Cerebellar nuclear complex (tissue), 1 donor: ENCODE measurements around the gene REELD1.

Source experiments
- DNase-seq, 2 experiments: peaks; one replicate each; lab custom pipeline; 2025; lab: John Stamatoyannopoulos, UW

REELD1 gene

DNA sequence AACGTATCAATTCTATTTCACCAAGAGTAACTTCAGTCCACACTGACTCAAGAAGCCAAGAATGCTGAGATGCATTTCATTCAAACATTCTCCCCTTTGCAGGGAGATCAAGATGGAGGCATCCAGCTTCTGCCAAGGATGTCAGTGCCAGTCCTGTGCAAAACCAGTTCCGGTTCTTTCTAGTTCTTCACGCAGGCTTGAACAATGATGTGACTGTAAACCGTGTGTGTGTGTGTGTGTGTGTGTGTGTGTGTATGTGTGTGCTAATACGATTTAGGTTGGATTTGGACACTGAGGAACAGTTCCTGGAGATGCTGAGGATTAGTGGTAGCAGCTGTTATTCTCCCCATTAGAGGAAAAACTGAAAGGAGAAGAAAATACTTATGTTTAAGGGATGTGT lies at the start of gene REELD1:
TSS of gene REELD1 (plus strand) at position 301 of the 400 bp plus-strand sequence. CDS start 2,415 bp downstream, outside the sequence.
- DNase-seq = no peak

DNA sequence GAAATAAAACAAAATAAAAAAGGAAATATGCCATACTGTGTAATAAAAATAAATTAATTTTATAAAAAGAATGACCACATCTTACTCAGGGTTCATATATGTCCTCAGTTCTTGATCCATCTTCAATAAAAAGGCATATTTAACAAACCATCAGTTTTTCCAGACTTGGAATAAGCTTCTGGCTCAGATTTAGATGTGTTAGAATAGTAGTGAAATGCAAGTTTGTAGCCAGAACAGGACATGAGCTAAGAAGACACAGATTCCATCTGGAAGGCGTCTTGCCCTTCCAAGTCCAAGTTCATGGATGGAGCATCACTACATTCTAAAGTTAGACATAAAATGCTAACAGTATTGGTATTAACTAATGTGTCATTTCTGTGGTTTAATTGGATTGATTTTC lies 49.1 kb upstream of the REELD1 start:
- no peak for DNase-seq

DNA sequence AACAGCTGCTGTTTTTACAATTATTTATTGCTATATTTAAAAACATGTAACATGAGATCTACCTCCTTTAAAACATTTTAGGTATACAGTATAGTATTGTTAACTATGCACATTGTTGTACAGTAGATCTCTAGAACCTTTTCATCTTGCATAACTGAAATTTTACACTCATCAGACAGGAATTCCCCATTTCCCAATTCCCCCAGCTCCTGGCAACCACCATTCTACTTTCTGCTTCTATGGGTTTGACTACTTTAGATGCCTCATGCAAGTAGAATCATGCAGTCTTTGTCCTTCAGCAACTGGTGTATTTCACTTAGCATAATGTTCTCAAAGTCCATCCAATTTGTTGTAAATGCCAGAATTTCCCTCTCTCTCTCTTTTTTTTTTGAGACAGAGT lies 48.5 kb upstream of the REELD1 start:
- DNase-seq = no peak

- DNase-seq = no peak
Observed at GRCh38 chr4:146170149-146170548, 44.2 kb upstream of the REELD1 start.

DNA sequence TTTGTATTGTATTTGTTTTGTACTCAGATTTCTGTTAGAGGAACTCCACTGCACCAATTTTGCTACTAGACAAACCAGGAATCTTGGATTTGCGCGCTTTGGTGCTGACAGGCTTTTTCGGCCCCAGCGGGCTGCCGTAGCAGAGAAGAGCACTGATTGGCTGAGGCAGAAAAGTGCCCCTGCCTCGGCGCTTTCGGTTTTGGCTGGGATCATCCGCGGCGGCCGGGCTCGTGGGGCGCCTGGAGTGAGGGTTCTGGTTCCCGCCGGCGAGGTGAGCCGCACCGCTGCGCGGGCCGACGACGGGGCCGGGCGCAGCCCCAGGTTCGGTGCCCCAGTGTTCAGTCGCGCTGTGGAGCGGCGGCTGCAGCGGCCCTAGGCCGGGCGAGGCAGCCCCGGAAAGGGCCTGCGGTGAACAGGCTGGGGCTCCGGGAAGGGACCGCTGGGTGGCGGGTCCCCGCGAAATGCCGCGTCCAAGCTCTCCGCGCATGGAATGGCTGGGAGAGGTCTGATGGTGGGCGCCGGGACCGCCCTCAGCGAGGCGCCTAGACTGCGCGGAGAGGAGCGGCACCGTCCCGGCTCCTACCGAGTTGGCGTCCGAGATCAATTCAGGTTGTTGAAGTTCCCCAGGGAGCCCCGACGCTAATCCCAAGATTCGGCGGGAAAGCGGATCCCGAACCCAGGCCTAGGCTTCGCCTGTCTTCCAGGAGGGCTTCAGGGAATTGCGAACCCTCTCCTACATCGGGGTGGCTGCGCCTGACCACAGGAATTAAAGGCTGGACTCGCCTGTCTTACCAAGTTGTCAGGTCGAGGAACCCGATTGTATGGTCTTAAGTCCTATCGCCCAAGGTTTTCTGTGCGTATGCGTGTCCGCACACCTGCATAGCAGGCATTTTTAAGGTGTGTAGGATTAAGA lies 38.5 kb upstream of the REELD1 start, which contains the start of gene LSM6:
TSS of gene LSM6 (plus strand) at position 178 of the 913 bp plus-strand sequence. CDS start 7,204 bp downstream, outside the sequence.
- peak in 1 of 2 experiments; percentile 77 for DNase-seq

- DNase-seq = no peak
Observed at GRCh38 chr4:146176891-146177290, 37.4 kb upstream of the REELD1 start.

GRCh38 chr4:146178126-146178525 lies 36.2 kb upstream of the REELD1 start:
- no peak for DNase-seq

DNA sequence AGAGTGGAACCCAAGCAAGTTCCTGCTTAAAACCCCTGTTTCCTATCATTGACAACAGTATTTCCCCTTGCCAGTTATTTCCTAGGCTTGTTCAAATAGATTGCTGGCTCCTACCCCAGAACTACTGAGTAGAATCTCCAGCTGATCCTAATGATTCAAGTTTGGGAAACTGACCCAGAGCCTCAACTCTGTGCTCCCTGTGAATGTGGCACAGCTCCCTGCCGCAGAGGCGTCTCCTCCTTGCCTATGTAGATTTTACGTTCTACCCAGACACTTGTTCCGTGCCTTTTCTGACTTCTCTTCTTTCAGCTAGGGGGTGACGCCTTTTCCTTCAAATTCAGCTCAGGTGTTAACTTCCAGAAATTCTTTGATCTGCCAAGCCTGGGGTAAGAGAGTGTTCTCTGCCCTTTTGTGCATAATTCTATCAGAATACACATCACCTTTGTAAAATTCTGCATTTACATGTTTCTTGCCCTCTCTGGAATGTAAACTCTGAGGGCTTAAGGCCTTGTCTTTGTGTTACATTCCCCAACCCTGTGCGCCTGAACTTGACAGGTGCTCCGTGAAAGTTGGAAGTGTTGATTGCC lies 34.5 kb upstream of the REELD1 start:
- DNase-seq = no peak

DNA sequence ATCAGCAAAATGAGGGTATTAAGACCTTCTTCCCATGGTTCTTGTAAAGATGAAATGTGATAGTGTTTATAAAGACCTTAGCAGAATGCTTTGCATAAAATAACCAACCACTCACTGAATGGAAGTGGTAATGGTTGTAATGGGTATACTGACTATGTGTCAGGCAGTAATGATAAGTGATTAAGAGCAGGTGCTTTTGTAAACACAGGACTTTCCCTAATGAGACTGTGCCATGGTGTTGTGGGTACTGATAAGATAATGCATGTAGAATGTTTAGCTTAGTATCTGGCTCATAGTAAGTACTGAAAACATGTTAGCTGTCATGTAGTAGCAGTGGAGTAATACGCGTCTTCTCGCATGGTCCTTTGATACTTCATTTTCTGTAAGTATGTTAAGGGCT lies 31.9 kb upstream of the REELD1 start:
- no peak for DNase-seq

DNA sequence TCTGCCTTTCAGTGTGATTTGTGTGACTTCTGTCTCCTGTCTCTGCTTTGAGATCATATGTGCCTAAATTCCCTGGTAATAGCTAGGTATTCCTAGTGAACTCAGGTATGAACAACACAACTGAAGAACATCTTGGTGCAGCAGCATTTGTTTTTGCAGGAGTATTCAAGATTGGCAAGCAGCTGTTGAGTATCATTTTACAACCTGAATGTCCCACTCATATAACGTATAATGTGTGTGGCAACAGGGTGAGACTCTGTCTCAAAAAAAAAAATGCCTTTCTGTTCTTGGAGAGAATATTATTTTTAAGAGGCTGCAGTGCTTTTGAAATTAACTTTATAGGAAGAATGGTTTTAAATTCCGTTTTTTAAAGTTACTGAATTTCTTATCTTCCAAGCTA lies 31.1 kb upstream of the REELD1 start:
- no peak for DNase-seq

DNA sequence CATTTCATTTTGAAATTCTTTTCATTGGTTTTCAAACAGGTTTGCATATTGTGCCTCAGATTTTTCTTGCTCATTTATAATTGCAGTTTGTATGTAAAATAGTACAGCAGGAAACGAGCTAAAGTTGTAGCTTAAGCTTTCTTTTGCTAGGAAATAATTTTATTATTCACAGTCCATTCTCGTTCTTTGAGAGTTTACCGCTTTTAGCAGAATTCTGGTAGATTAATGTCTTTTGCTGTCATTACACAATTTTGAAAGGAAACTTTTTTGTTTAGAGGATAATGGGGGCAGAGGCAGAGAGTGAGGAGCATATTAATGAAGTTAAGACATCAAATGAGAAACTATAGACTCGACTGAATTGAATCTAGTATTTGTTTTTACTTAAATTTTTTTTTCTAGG lies 28.3 kb upstream of the REELD1 start:
- no peak for DNase-seq

- no peak for DNase-seq
Observed at GRCh38 chr4:146186596-146186995, 27.7 kb upstream of the REELD1 start.

GRCh38 chr4:146190456-146190855 lies 23.9 kb upstream of the REELD1 start:
- DNase-seq = no peak

GRCh38 chr4:146191766-146192458 lies 22.4 kb upstream of the REELD1 start:
- DNase-seq = no peak

- DNase-seq = no peak
Observed at GRCh38 chr4:146193628-146194027, 20.7 kb upstream of the REELD1 start.

DNA sequence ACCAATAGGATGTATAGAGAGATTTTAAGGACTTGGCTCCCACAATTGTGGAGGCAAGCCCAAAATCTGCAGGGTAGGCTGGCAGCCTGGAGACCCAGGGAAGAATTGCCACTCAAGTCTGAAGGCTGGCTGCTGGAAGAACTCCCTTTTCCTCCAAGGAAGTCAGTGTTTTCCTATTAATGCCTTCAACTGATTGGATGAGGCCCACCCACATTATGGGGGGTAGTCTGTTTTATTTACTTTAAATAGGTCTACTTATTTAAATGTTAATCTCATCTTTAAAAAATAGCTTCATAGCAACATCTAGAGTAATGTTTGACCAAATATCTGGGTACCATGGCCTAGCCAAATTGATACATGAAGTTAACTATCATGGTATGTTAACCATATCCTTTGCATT lies 20.1 kb upstream of the REELD1 start:
- DNase-seq = no peak

DNA sequence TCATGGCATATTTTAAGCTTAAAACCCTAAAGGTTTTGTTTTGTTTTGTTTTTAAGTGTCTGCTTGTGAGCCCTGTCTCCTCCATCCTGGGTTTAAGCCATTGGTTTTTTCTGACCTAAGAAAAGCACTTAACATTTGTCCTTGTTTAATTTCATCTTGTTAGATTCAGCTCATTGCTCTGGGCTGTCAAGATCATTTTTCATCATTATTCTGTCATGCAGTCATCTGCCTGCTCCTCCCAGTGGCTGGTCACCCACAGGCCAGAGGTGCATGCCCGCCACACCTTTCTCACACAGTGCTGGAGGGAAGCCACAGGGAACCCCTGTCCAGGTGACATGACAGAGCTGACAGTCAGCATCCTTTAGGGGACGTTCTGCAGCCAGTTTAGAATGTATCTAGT lies 11.7 kb upstream of the REELD1 start:
- no peak for DNase-seq

GRCh38 chr4:146207410-146207809 lies 6.9 kb upstream of the REELD1 start:
- no peak for DNase-seq

DNA sequence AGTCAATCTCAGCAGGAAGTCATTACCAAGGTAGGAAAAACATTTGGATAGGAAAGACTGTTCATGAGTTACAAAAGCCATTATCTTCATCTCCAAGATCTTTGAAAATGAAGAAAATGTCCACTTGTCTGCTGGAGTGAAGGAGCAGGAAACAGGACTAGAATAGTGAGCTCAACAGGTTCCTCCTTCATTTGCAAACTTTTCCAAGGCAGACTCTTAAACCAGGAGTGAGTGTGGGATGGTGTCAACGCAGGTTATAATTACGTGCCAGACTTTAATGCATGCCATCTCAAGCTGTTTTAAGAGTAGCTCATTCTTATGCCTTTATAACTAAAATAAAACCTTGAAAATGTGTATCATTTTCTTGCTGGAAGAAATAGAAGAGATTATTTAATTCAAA lies 3.4 kb upstream of the REELD1 start:
- DNase-seq = no peak

DNA sequence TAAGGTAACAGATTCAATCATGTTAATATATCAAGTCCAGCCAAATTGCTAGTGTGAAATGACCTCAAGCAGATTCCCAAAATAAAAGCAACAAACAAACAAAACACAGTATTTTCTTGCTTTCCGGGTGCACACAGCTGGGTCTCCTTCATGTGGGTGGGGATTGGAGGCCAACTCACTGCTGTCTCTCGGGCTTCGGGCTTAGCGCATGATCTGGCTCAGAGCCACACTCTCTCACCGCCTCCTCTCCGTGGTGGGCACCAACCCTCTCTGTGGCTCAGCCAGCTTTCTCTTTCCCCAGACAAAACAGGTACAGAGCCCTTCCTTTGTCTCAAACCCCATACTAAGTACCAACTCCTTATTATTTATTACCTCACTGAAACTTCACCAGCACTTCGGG lies 2.9 kb upstream of the REELD1 start:
- DNase-seq = no peak

GRCh38 chr4:146212781-146213180 lies 1.6 kb upstream of the REELD1 start:
- DNase-seq = no peak

DNA sequence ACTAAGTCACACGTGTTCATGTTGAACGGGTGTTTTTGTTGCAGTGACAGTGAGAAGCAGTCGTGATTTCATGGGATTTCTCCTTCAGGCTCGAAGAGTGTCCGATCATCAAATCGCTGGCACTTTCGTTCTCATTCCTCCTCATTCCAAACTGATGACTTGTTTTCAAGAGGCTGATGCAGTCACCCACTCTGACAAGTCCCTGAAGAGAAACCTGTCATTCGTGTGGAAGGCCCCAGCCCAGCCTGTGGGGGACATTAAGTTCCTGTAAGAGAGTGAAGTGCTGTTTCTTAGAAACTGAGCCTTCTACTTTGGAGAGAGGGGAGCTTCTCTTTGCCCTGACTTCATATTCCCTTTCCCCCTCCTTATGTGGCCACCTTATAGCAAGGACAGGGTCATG lies 8.0 kb downstream of the REELD1 start:
- DNase-seq = no peak
